Embryonic facial prominence (tissue), 1 donor: ENCODE data around the gene VPS25.
"Not testable (repeated sequence)": the region's sequence is repeated elsewhere in the genome, so short reads cannot be mapped to it uniquely, and the experiment has no call there.

Source experiments
- DNase-seq: peaks from one replicate; pipeline ENCODE4 v3.0.0-alpha.2; 2016; ENCODE audit errors: extremely low spot score

VPS25 gene

GRCh38 chr17:42773290-42774035 is at the start of gene VPS25:
Gene VPS25, plus strand, starts transcription at chr17:42773449. Its CDS starts 27 bp downstream, at chr17:42773476.
- DNase-seq = peak; percentile 61

GRCh38 chr17:42723636-42724035 is 49.6 kb upstream of the VPS25 start:
- DNase-seq = no peak

- no peak for DNase-seq
Observed at GRCh38 chr17:42725143-42725542, 48.1 kb upstream of the VPS25 start.

- DNase-seq = no peak
Observed at GRCh38 chr17:42740699-42741098, 32.5 kb upstream of the VPS25 start.

- not testable (repeated sequence) for DNase-seq
Observed at GRCh38 chr17:42742916-42743315, 30.3 kb upstream of the VPS25 start.

- DNase-seq = no peak
Observed at GRCh38 chr17:42743595-42744282, 29.5 kb upstream of the VPS25 start.

- no peak for DNase-seq
Observed at GRCh38 chr17:42744283-42744805, 28.9 kb upstream of the VPS25 start.

- DNase-seq = peak; percentile 82
Observed at GRCh38 chr17:42744806-42745617, 28.2 kb upstream of the VPS25 start, which contains the start of gene EZH1. Gene EZH1, minus strand, starts transcription at chr17:42745040. Its CDS starts 16,099 bp downstream, at chr17:42728941.

- no peak for DNase-seq
Observed at GRCh38 chr17:42748202-42748907, 24.9 kb upstream of the VPS25 start.

GRCh38 chr17:42748908-42749798 is 24.1 kb upstream of the VPS25 start:
- no peak for DNase-seq

GRCh38 chr17:42750739-42751344 is 22.4 kb upstream of the VPS25 start:
- no peak for DNase-seq

GRCh38 chr17:42751628-42752027 is 21.6 kb upstream of the VPS25 start:
- no peak for DNase-seq

GRCh38 chr17:42754782-42755181 is 18.5 kb upstream of the VPS25 start:
- no peak for DNase-seq

GRCh38 chr17:42759982-42760651 is 13.1 kb upstream of the VPS25 start:
- DNase-seq = no peak

GRCh38 chr17:42760652-42761581 is 12.3 kb upstream of the VPS25 start, which contains the start of gene RAMP2:
Gene RAMP2, plus strand, starts transcription at chr17:42761227. Its CDS starts 35 bp downstream, at chr17:42761262.
- DNase-seq = no peak

- DNase-seq = no peak
Observed at GRCh38 chr17:42761638-42762037, 11.6 kb upstream of the VPS25 start.

GRCh38 chr17:42766124-42766523 is 7.1 kb upstream of the VPS25 start:
- DNase-seq = no peak

GRCh38 chr17:42767512-42767911 is 5.7 kb upstream of the VPS25 start:
- no peak for DNase-seq
